ENCODE results near the gene ALPI.
A peak's percentile ranks its signal among the peaks of the same experiment; 100 is the strongest.

ALPI gene

GRCh38 chr2:232415138-232415690 lies 40.7 kb upstream of the ALPI start:
- Histone ChIP-seq H3K27ac (no peak overlapping the region), H4K20me1 (peaks cover 12% of the 10 kb centered on the region; the same call in 1 of the 2 replicates), H3K4me2 (no peak overlapping the region), H3K4me3 (no peak overlapping the region), H3K9me3 (peaks cover 18% of the 10 kb centered on the region), H3K27me3 (peaks cover 38% of the 10 kb centered on the region), H3K9ac (no peak overlapping the region), H3K36me3 (no peaks in the 10 kb centered on the region), H3K4me1 (peaks cover 25% of the 10 kb centered on the region)
- TF ChIP-seq Cebpa-rat (IDR thresholded peaks at IDR 0.05) = no peak

DNA sequence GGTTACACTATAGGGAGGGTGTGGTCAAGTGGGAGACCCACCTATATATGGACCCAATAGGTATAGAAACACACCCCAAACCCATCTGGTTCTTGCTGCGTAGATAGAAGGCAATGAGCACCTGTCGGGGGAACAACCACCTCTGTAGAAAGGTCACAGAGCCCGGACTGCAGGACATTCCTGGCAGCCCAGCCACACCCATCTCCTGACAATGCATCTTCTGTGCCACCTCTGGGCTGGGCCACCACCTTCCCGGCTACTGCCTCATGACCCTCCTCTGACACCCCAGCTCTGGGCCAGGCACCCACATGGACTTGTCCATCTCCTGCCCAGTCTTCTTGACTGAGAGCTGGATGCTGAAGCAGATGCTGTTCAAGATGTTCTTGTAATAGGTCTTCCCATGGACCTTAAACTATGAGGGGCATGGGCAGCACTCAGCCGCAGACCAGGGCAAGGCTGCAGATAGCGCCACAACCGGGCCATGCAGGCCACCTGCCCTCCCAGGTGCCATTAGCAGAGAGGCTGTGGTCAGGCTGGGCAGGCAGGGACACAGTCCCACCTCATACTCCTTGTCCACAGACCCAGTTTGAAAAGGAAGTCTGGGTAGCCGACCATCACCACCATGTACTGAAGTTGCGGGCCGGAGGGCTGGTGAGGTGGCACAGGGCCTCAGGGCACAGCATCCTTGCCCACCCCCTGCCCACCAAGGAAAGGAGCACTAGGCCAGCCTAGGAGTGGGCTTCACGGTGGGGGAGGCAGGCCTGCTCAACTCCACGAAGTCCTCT lies 40.0 kb upstream of the ALPI start:
- no peak overlapping the region for H3K4me2 ChIP-seq
- no peak overlapping the region for H3K27ac ChIP-seq
- H3K9me3 ChIP-seq = peaks cover 25% of the 10 kb centered on the region
- peaks cover 22% of the 10 kb centered on the region for H3K4me1 ChIP-seq
- H3K27me3 ChIP-seq = peaks cover 45% of the 10 kb centered on the region
- no peak overlapping the region for H3K4me3 ChIP-seq
- no peak overlapping the region for H3K9ac ChIP-seq
- H3K36me3 ChIP-seq = no peaks in the 10 kb centered on the region
- no peak for TF ChIP-seq Cebpa-rat (IDR thresholded peaks at IDR 0.05)
- H4K20me1 ChIP-seq = peaks cover 20% of the 10 kb centered on the region; the same call in 1 of the 2 replicates

DNA sequence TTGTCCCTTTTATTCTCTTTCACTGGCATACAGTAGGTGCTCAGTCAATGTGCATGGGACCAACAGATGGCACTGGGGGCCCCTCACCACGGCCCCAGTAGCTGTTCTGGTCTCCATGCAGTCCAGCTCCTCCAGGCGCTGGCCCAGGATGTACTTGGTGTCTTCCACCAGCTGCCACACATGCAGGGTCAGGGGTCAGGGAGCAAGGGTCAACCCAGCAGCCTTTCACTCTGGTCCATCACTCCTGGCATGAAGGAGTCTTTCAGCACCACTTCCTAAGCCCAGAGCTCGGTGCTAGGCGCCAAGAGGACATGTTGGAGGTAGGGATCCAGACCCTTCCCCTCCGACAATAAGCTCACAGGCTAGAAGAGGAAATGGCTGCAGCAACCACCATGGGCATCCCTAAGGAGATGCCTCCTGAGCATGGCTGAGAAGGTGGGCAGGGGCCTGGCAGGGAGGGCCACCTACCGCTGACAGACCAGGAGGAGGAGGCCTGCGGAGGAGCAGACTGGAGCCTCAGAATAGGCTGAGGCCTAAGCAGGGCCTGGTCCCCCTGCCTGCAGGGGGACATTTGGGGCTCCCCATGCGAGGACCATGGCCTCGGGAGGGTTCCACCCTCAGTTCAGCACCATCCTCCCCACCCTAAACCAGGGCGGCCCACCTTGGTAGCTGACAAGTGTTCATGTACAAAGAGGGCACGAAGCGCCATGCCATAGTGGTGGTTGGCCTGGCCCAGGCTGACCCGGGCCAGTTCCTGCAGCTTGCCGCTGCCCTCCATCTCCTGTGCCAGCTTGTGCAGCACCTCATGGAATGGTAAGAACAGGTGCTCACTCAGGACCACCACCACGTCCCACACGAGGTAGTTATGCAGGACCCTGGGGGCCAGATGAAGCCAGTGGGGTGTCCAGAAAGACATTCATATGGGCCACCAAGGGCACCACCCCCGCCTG lies 39.2 kb upstream of the ALPI start:
- Histone ChIP-seq H3K4me3 (no peak overlapping the region), H3K9ac (no peak overlapping the region), H3K4me1 (peaks cover 19% of the 10 kb centered on the region), H3K9me3 (peaks cover 34% of the 10 kb centered on the region), H3K27me3 (peaks cover 54% of the 10 kb centered on the region), H3K27ac (no peak overlapping the region), H3K4me2 (no peak overlapping the region), H4K20me1 (peaks cover 20% of the 10 kb centered on the region; the same call in 1 of the 2 replicates), H3K36me3 (no peaks in the 10 kb centered on the region)
- no peak for TF ChIP-seq Cebpa-rat (IDR thresholded peaks at IDR 0.05)

GRCh38 chr2:232417489-232417888 lies 38.5 kb upstream of the ALPI start:
- Histone ChIP-seq H3K27me3 (peaks cover 61% of the 10 kb centered on the region), H3K4me2 (no peak overlapping the region), H3K4me3 (no peak overlapping the region), H3K4me1 (peaks cover 15% of the 10 kb centered on the region), H3K27ac (no peak overlapping the region), H3K9ac (no peak overlapping the region), H4K20me1 (peaks cover 20% of the 10 kb centered on the region; the same call in 1 of the 2 replicates), H3K9me3 (peaks cover 41% of the 10 kb centered on the region), H3K36me3 (no peaks in the 10 kb centered on the region)
- no peak for TF ChIP-seq Cebpa-rat (IDR thresholded peaks at IDR 0.05)

- Histone ChIP-seq H3K9me3 (peaks cover 44% of the 10 kb centered on the region), H3K4me2 (no peak overlapping the region), H3K27me3 (peaks cover 64% of the 10 kb centered on the region), H3K4me3 (no peak overlapping the region), H3K4me1 (peaks cover 9% of the 10 kb centered on the region), H3K9ac (no peak overlapping the region), H4K20me1 (peaks cover 20% of the 10 kb centered on the region; the same call in 1 of the 2 replicates), H3K27ac (no peak overlapping the region), H3K36me3 (no peaks in the 10 kb centered on the region)
- TF ChIP-seq Cebpa-rat (IDR thresholded peaks at IDR 0.05) = no peak
These were observed 37.9 kb upstream of the ALPI start for GRCh38 chr2:232418056-232418455.

GRCh38 chr2:232418466-232419244 lies 37.3 kb upstream of the ALPI start:
- H3K9me3 ChIP-seq = peaks cover 44% of the 10 kb centered on the region
- TF ChIP-seq Cebpa-rat (IDR thresholded peaks at IDR 0.05) = no peak
- H3K4me2 ChIP-seq = peak overlapping the region; percentile 61
- peaks cover 20% of the 10 kb centered on the region; the same call in 1 of the 2 replicates for H4K20me1 ChIP-seq
- H3K9ac ChIP-seq = no peak overlapping the region
- peak overlapping the region; percentile 46 for H3K4me3 ChIP-seq
- no peak overlapping the region for H3K27ac ChIP-seq
- H3K27me3 ChIP-seq = peaks cover 64% of the 10 kb centered on the region
- H3K36me3 ChIP-seq = no peaks in the 10 kb centered on the region
- H3K4me1 ChIP-seq = 0 out of 2 replicates have a peak, but pooled peaks cover 3% of the 10 kb centered on the region

- H3K9ac ChIP-seq = no peak overlapping the region
- no peak overlapping the region for H3K27ac ChIP-seq
- H4K20me1 ChIP-seq = peaks cover 20% of the 10 kb centered on the region; the same call in 1 of the 2 replicates
- H3K4me2 ChIP-seq = peak overlapping the region; percentile 61
- peaks cover 64% of the 10 kb centered on the region for H3K27me3 ChIP-seq
- no peaks in the 10 kb centered on the region for H3K36me3 ChIP-seq
- H3K9me3 ChIP-seq = peaks cover 44% of the 10 kb centered on the region
- TF ChIP-seq Cebpa-rat (IDR thresholded peaks at IDR 0.05) = no peak
- H3K4me3 ChIP-seq = peak overlapping the region; percentile 46
- H3K4me1 ChIP-seq = 0 out of 2 replicates have a peak, but pooled peaks cover 3% of the 10 kb centered on the region
These were observed 36.5 kb upstream of the ALPI start for GRCh38 chr2:232419245-232420072.

DNA sequence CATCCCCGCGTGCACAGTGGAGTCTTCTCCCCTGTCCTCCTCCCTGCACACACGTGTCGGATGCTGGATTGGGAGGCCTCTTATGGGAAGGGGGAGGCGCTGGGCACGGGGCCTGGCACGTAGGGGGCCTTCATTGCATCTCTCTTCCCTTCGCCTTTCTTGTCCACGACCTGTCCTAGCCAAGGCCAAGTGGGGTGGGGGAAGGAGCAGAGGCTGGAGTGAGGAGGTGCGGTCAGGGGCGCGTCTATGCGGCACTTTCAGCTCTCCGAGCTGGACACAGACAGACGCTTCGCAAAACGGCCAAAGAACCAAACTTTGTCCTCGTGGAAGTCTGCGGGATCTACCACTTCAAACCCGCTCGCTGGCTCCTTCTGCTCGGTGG lies 35.9 kb upstream of the ALPI start:
- no peaks in the 10 kb centered on the region for H3K36me3 ChIP-seq
- no peak for TF ChIP-seq Cebpa-rat (IDR thresholded peaks at IDR 0.05)
- H3K9ac ChIP-seq = no peak overlapping the region
- H3K4me1 ChIP-seq = 0 out of 2 replicates have a peak, but pooled peaks cover 3% of the 10 kb centered on the region
- H4K20me1 ChIP-seq = peaks cover 20% of the 10 kb centered on the region; the same call in 1 of the 2 replicates
- no peak overlapping the region for H3K27ac ChIP-seq
- peaks cover 64% of the 10 kb centered on the region for H3K27me3 ChIP-seq
- peaks cover 44% of the 10 kb centered on the region for H3K9me3 ChIP-seq
- peak overlapping the region; percentile 59 for H3K4me3 ChIP-seq
- no peak overlapping the region for H3K4me2 ChIP-seq
